ENCODE measurements around the gene FUT6.

DNA sequence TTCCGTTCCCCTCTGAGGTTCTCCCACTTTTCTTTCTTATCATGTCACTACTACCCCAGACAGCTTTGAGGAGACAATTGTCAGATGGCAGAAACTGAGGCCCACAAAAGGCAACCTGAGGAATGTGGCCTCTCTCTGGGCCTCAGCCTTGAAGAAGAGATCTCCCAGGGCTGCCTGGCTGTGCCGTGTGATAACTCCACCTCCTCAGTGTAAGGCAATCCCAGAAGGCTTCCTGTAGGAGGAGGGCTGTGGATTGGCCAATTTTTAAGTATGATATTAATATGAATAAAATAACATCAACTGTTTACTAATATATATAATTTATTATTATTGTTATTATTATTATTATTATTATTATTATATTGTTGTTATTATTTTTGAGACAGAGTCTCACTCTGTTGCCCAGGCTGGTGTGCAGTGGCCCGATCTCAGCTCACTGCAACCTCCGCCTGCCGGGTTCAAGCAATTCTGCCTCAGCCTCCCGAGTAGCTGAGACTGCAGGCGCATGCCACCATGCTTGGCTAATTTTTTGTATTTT, 44.1 kb downstream of the FUT6 start:
- TF ChIP-seq FOXM1 (IDR thresholded peaks at IDR 0.05; ENCODE audit: borderline replicate concordance, low read depth), result no peak
- TF ChIP-seq TCF12 (IDR thresholded peaks at IDR 0.05; ENCODE audit: low read depth), result no peak
- TF ChIP-seq, protein P1, sequence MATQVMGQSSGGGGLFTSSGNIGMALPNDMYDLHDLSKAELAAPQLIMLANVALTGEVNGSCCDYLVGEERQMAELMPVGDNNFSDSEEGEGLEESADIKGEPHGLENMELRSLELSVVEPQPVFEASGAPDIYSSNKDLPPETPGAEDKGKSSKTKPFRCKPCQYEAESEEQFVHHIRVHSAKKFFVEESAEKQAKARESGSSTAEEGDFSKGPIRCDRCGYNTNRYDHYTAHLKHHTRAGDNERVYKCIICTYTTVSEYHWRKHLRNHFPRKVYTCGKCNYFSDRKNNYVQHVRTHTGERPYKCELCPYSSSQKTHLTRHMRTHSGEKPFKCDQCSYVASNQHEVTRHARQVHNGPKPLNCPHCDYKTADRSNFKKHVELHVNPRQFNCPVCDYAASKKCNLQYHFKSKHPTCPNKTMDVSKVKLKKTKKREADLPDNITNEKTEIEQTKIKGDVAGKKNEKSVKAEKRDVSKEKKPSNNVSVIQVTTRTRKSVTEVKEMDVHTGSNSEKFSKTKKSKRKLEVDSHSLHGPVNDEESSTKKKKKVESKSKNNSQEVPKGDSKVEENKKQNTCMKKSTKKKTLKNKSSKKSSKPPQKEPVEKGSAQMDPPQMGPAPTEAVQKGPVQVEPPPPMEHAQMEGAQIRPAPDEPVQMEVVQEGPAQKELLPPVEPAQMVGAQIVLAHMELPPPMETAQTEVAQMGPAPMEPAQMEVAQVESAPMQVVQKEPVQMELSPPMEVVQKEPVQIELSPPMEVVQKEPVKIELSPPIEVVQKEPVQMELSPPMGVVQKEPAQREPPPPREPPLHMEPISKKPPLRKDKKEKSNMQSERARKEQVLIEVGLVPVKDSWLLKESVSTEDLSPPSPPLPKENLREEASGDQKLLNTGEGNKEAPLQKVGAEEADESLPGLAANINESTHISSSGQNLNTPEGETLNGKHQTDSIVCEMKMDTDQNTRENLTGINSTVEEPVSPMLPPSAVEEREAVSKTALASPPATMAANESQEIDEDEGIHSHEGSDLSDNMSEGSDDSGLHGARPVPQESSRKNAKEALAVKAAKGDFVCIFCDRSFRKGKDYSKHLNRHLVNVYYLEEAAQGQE (IDR thresholded peaks at IDR 0.05; ENCODE audit: low read depth), result no peak
- no peak for TF ChIP-seq TAF1 (IDR thresholded peaks at IDR 0.05; ENCODE audit: low read depth)
- TF ChIP-seq, protein P2, sequence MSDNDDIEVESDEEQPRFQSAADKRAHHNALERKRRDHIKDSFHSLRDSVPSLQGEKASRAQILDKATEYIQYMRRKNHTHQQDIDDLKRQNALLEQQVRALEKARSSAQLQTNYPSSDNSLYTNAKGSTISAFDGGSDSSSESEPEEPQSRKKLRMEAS (IDR thresholded peaks at IDR 0.05), result no peak
- no peak for TF ChIP-seq RAD21 (IDR thresholded peaks at IDR 0.05; ENCODE audit: low read depth)
- no peak for TF ChIP-seq EP300 (IDR thresholded peaks at IDR 0.05; ENCODE audit: borderline replicate concordance)
